Neural progenitor cell (in vitro differentiated cells): ENCODE measurements around the gene C9orf78.

Source experiments
- CTCF ChIP-seq: fragments of 200-600 bp; sonication (generic); IDR thresholded peaks from 2 replicates; pipeline ENCODE4 v1.5.1; 2017; ENCODE audit warnings: antibody characterized with exemption, mild to moderate bottlenecking
- EZH2 ChIP-seq: fragments of 200-600 bp; sonication (generic); IDR thresholded peaks from 2 replicates; pipeline ENCODE4 v1.6.1; 2017; ENCODE audit warnings: antibody characterized with exemption, mild to moderate bottlenecking, moderate library complexity
- EZH2phosphoT487 ChIP-seq: fragments of 200-600 bp; sonication (generic); IDR thresholded peaks from 2 replicates; pipeline ENCODE4 v1.6.1; 2017; ENCODE audit warnings: antibody characterized with exemption

GRCh38 chr9:129815278-129815677 lies 19.8 kb downstream of the C9orf78 start:
- TF ChIP-seq CTCF: no peak
- no peak for TF ChIP-seq EZH2phosphoT487
- TF ChIP-seq EZH2: no peak
